ENCODE measurements around the gene SCN2B. TPM values are rescaled to one million over a fixed set of nuclear protein-coding genes. Genes with fewer than 3 reads are reported as not detected.

Gene SCN2B
- total RNA-seq, 2 donors from 2014 or later, result 0.07 TPM; not detected in 1

- no peak overlapping the region for H3K4me3 ChIP-seq
- no peaks in the 10 kb centered on the region for H3K36me3 ChIP-seq
- H3K4me1 ChIP-seq (ENCODE audit: control insufficient read depth in 1 of 2, low read depth in 2 of 2), result peaks cover 0 to 15% of the 10 kb centered on the region in 2 donors
- ATAC-seq (ENCODE audit: insufficient number of reproducible peaks, low FRiP score, low read depth) (no peak), DNase-seq (ENCODE audit: low spot score) (no peak)
- H3K9me3 ChIP-seq, result no peaks in the 10 kb centered on the region
- peaks cover 12% of the 10 kb centered on the region for H3K27me3 ChIP-seq (replicated peaks; ENCODE audit: insufficient read depth)
- H3K27ac ChIP-seq, result no peak overlapping the region
- TF ChIP-seq CTCF (IDR thresholded peaks at IDR 0.05), result no peak
Observed at GRCh38 chr11:118155776-118156530, 20.5 kb downstream of the SCN2B start.

GRCh38 chr11:118154641-118155040 is 21.8 kb downstream of the SCN2B start:
- DNase-seq (ENCODE audit: low spot score) (no peak), ATAC-seq (ENCODE audit: insufficient number of reproducible peaks, low FRiP score, low read depth) (no peak)
- H3K36me3 ChIP-seq, result no peaks in the 10 kb centered on the region
- peaks cover 0 to 15% of the 10 kb centered on the region in 2 donors for H3K4me1 ChIP-seq (ENCODE audit: control insufficient read depth in 1 of 2, low read depth in 2 of 2)
- H3K9me3 ChIP-seq, result no peaks in the 10 kb centered on the region
- TF ChIP-seq CTCF (IDR thresholded peaks at IDR 0.05), result no peak
- H3K4me3 ChIP-seq, result no peak overlapping the region
- peaks cover 12% of the 10 kb centered on the region for H3K27me3 ChIP-seq (replicated peaks; ENCODE audit: insufficient read depth)
- H3K27ac ChIP-seq, result no peak overlapping the region

GRCh38 chr11:118153976-118154375 is 22.5 kb downstream of the SCN2B start:
- Histone ChIP-seq H3K9me3 (no peaks in the 10 kb centered on the region), H3K4me1 (ENCODE audit: control insufficient read depth in 1 of 2, low read depth in 2 of 2) (peaks cover 0 to 15% of the 10 kb centered on the region in 2 donors), H3K36me3 (no peaks in the 10 kb centered on the region), H3K4me3 (no peak overlapping the region), H3K27me3 (replicated peaks; ENCODE audit: insufficient read depth) (peaks cover 12% of the 10 kb centered on the region), H3K27ac (no peak overlapping the region)
- ATAC-seq (ENCODE audit: insufficient number of reproducible peaks, low FRiP score, low read depth), result no peak
- TF ChIP-seq CTCF (IDR thresholded peaks at IDR 0.05), result no peak
- no peak for DNase-seq (ENCODE audit: low spot score)

- Histone ChIP-seq H3K27me3 (replicated peaks; ENCODE audit: insufficient read depth) (peaks cover 12% of the 10 kb centered on the region), H3K4me1 (ENCODE audit: control insufficient read depth in 1 of 2, low read depth in 2 of 2) (peaks cover 0 to 15% of the 10 kb centered on the region in 2 donors), H3K36me3 (no peaks in the 10 kb centered on the region), H3K9me3 (no peaks in the 10 kb centered on the region), H3K4me3 (peak overlapping the region; percentile 78), H3K27ac (no peak overlapping the region)
- ATAC-seq (ENCODE audit: insufficient number of reproducible peaks, low FRiP score, low read depth) (no peak), DNase-seq (ENCODE audit: low spot score) (no peak)
- no peak for TF ChIP-seq CTCF (IDR thresholded peaks at IDR 0.05)
Observed at GRCh38 chr11:118153516-118153915, 22.9 kb downstream of the SCN2B start.

- ATAC-seq (ENCODE audit: insufficient number of reproducible peaks, low FRiP score, low read depth) (no peak), DNase-seq (ENCODE audit: low spot score) (no peak)
- Histone ChIP-seq H3K36me3 (no peaks in the 10 kb centered on the region), H3K27me3 (replicated peaks; ENCODE audit: insufficient read depth) (peaks cover 12% of the 10 kb centered on the region), H3K9me3 (no peaks in the 10 kb centered on the region), H3K4me3 (peak within 1 kb of the TSS; percentile 78), H3K27ac (no peak within 1 kb of the TSS), H3K4me1 (ENCODE audit: control insufficient read depth in 1 of 2, low read depth in 2 of 2) (peaks cover 0 to 15% of the 10 kb centered on the region in 2 donors)
- no peak for TF ChIP-seq CTCF (IDR thresholded peaks at IDR 0.05)
Observed at GRCh38 chr11:118152552-118153471, 23.6 kb downstream of the SCN2B start, which contains the start of gene SCN4B. Gene SCN4B, minus strand, starts transcription at chr11:118152823. Its CDS starts 150 bp downstream, at chr11:118152673.
